B cell (primary cell): ENCODE results near the gene GH2.

Experiments
- CTCF ChIP-seq: fragments of 200-600 bp; IDR thresholded peaks from one replicate; pipeline ENCODE4 v1.8.0; 2022; ENCODE audit warnings: antibody characterized with exemption, mild to moderate bottlenecking
- EZH2 ChIP-seq: IDR thresholded peaks from 2 replicates; pipeline ENCODE4 v1.6.1; 2012; ENCODE audit warnings: borderline replicate concordance, low read depth, mild to moderate bottlenecking, moderate library complexity, low read length; ENCODE audit not compliant: insufficient read depth, poor library complexity, severe bottlenecking

- no peak for TF ChIP-seq EZH2
- no peak for TF ChIP-seq CTCF
Measured at GRCh38 chr17:63854709-63855108, 27.0 kb downstream of the GH2 start.
